ENCODE data around the gene PLEKHF1.

DNA sequence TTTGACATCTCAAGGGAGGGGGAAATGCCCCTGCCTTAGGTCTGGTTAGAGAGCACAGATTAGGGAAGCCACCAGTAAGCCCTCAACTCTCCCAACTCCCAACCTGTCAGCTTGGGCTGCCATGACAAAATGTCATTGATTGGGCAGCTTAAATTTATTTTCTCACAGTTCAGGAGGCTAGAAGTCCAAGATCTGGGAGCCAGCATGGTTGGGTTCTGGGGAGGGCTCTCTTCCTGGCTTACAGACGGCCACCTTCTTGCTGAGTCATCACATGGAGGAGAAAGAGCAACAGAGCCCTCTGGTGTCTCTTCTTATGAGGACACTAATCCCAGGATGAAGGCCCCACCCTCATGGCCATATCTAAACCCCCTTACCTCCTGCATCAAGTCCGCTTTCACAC is 25.6 kb downstream of the PLEKHF1 start:
- TF ChIP-seq, protein P1, sequence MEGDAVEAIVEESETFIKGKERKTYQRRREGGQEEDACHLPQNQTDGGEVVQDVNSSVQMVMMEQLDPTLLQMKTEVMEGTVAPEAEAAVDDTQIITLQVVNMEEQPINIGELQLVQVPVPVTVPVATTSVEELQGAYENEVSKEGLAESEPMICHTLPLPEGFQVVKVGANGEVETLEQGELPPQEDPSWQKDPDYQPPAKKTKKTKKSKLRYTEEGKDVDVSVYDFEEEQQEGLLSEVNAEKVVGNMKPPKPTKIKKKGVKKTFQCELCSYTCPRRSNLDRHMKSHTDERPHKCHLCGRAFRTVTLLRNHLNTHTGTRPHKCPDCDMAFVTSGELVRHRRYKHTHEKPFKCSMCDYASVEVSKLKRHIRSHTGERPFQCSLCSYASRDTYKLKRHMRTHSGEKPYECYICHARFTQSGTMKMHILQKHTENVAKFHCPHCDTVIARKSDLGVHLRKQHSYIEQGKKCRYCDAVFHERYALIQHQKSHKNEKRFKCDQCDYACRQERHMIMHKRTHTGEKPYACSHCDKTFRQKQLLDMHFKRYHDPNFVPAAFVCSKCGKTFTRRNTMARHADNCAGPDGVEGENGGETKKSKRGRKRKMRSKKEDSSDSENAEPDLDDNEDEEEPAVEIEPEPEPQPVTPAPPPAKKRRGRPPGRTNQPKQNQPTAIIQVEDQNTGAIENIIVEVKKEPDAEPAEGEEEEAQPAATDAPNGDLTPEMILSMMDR (IDR thresholded peaks at IDR 0.05) = no peak
- no peak for TF ChIP-seq POLR2A (IDR thresholded peaks at IDR 0.05)

Measured in lower leg skin (tissue), 3 donors.